ENCODE measurements around the gene BIRC3.

BIRC3 gene

GRCh38 chr11:102300837-102301236 lies 16.4 kb upstream of the BIRC3 start:
- DNase-seq = peak; percentile 69

GRCh38 chr11:102302241-102302640 lies 15.0 kb upstream of the BIRC3 start:
- DNase-seq = no peak

DNA sequence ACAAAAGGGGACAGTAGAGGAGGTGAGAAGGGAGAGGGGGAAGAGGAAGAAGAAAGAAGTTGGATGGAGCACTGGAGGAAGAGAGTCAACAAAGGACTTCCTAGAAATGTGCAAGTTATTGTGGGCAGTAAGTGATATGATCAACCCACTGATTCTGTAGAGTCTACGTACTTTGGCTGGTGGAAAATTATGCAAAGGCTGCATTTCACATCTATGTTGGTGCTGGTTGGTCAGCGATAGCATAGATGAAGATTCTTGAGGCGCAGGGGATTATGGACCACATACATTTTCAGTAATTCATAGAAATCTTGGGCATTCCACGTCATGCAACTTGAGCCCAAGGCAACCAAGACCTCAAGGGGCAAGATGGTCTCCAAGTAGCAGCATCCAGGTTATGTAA lies 12.6 kb upstream of the BIRC3 start:
- no peak for DNase-seq

- DNase-seq = no peak
Measured at GRCh38 chr11:102305352-102306047, 11.8 kb upstream of the BIRC3 start.

- peak; percentile 40 for DNase-seq
Measured at GRCh38 chr11:102306048-102306597, 11.2 kb upstream of the BIRC3 start.

GRCh38 chr11:102306817-102307726 lies 10.2 kb upstream of the BIRC3 start:
- peak; percentile 43 for DNase-seq

GRCh38 chr11:102307727-102308038 lies 9.6 kb upstream of the BIRC3 start:
- DNase-seq = no peak

DNA sequence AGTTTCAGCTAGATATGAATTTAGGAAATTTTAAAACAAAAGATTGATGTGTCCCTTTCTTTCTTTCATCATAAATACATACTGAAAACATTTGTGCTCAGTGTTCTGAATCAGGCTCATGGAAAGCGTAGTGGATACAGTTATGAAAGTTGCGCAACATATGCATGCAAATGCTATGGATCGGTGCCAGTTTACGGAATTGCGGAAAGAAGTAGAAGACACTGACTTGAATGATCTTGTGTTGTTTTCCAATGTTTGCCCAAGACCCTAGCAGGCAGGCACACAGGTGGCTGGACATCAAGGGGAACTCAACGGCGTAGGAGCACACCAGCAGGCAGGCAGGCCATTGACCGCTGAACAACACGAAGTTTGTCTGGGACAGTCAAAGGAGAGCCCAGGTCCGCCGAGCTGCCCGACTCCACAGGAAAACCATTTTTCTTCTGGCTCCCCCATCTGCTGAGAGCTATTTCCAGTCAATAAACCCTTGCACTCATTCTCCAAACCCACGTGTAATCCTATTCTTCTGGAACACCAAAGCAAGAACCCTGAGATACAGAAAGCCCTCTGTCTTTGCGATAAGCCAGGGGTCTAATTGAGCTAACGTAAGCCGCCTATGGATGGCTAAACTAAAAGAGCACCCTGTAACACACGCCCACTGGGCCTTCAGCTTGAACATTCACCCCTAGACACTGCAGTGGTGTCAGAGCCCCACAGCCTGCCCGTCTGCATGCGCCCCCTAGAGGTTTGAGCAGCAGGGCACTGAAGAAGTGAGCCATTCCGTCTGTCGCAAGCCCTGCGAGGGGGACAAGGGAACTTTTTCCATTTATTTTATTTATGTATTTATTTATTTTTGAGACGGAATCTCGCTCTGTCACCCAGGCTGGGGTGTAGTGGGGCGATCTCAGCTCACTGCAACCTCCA lies 7.4 kb upstream of the BIRC3 start:
- no peak for DNase-seq

- DNase-seq = no peak
Measured at GRCh38 chr11:102312667-102313066, 4.6 kb upstream of the BIRC3 start.

DNA sequence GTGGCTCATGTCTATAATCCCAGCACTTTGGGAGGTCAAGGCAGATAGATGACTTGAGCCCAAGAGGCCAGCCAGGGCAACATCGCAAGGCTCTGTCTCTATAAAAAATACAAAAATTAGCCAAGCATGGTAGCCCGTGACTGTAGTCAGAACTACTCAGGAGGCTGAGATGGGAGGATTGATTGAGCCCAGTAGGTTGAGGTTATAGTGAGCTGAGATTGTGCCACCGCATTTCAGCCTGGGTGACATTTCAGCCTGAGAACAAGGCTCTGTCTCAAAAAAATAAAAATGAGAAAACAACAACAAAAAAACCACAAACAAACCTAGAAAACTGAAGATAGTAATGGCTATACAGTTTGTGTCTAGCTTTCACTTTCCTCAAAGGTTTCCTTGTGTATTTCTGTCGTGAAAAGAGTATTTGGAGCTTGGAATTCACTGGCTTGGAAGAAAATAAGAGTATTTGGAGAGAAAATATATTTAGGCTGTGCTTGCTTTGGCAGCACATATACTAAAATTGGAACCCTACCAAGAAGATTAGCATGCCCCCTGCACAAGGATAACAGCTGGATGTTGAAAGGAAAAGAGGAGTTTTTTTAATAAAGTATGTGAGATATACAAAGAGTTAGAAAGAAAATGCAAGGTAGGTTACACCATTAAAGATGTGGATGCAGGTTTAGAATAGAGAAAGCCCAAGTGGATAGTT lies 3.9 kb upstream of the BIRC3 start:
- DNase-seq = no peak

- no peak for DNase-seq
Measured at GRCh38 chr11:102314784-102315183, 2.5 kb upstream of the BIRC3 start.

DNA sequence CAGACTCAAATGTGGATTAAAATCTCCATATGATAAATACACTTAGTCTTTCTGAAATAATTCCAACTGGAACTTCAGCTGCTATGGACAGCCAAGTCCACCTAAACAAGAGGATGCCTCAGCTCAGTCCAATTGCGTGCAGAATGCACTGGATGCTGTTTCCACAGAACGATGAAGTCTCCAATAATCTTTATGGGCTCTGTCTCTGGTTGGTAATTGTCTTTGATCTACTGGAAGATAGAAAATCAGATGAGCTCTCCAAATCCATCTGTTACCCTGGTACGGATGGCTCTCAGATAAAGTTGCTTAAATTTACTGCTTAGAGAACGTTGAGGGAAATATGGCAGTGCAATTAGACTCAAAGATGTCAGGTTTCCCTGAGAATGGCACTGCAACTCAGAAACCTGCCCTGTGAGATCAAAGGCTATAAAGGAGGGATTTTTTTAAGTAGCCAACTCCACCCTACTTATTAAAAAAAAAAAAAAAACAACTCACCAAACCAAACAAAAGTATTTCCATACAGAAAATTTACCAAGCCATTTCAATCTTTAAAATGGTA lies 859 bp upstream of the BIRC3 start:
- DNase-seq = no peak

- no peak for DNase-seq
Measured at GRCh38 chr11:102317768-102318103, 452 bp downstream of the BIRC3 start.

DNA sequence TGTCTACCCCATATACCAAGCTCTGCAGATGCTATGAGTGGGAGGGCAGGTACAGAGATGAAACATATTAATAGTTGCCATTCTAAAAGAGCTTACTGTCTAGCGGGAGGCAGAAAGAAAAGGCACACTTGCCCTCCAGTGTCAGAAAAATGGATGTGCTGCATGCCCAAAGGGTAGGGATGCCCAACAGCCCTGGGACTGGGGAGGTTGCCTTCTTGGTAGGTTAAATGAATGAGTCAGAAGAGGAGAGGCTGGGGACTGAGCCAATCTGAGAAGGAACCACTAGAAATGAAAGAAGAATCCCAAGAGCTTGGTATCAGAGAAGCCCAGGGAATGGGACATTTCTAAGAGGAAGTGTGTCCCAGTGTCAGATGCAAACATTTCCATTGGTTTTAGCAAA lies 1.2 kb downstream of the BIRC3 start:
- DNase-seq = peak; percentile 60

DNA sequence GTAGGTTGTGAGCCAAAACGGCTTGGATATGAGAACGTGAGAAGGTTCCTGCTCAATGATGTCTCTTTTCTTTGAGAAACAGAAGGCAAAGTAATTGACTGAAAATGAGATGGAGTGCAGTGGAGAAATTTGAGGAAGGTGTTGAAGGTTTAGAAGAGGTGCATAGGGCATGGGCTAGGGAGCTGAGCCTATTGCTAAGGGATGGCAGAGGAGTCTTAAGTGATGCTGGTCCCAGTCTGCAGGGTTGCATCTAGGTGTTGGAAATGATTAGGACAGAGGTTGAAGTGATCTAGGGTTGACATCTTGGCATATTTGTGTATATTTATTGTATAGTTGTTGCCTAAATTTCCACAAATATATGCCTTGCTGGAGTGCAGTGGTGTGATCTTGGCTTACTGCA lies 2.3 kb downstream of the BIRC3 start:
- DNase-seq = no peak

DNA sequence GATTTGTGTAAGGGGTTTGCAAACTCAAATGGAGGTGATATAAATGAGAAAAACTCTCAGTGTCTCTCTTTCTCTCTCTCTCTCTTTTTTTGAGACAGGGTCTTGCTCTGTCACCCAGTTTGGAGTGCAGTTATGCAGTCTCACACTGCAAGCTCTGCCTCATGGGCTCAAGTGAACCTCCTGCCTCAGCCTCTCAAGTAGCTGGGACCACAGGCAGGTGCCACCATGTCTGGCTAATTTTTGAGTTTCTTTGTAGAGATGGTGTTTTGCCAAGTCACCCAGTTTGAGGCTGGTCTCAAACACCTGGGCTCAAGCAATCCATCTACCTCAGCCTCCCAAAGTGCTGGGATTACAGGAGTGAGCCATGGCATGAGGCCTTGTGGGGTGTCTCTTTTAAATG lies 2.9 kb downstream of the BIRC3 start:
- no peak for DNase-seq

DNA sequence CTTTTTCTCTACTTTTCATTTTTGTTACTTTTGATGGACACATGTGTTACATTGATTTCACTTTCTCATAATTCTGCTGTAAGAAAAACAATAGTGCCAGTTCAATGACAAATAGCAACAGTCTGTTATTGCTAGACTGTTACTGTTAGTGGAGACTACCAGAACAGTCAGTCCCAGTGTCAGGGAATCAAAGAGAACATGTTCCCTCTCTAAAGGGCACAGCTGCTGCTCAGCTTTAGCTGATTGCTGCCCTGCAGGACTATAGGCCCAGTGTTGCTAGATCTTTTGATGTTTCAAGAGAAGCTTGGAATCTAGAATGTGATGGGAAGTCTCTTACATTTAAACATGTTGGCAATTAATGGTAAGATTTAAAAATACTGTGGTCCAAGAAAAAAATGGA lies 3.4 kb downstream of the BIRC3 start:
- no peak for DNase-seq

DNA sequence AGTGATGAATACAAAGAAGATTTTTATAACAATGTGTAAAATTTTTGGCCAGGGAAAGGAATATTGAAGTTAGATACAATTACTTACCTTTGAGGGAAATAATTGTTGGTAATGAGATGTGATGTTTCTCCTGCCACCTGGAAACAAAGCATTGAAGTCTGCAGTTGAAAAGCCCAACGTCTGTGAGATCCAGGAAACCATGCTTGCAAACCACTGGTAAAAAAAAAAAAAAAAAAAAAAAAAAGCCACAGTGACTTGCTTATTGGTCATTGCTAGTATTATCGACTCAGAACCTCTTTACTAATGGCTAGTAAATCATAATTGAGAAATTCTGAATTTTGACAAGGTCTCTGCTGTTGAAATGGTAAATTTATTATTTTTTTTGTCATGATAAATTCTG lies 5.3 kb downstream of the BIRC3 start:
- DNase-seq = no peak

DNA sequence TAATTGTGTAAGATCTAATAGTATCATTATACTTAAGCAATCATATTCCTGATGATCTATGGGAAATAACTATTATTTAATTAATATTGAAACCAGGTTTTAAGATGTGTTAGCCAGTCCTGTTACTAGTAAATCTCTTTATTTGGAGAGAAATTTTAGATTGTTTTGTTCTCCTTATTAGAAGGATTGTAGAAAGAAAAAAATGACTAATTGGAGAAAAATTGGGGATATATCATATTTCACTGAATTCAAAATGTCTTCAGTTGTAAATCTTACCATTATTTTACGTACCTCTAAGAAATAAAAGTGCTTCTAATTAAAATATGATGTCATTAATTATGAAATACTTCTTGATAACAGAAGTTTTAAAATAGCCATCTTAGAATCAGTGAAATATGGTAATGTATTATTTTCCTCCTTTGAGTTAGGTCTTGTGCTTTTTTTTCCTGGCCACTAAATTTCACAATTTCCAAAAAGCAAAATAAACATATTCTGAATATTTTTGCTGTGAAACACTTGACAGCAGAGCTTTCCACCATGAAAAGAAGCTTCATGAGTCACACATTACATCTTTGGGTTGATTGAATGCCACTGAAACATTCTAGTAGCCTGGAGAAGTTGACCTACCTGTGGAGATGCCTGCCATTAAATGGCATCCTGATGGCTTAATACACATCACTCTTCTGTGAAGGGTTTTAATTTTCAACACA lies 6.4 kb downstream of the BIRC3 start:
- DNase-seq = no peak

GRCh38 chr11:102325088-102325487 lies 7.8 kb downstream of the BIRC3 start:
- no peak for DNase-seq

DNA sequence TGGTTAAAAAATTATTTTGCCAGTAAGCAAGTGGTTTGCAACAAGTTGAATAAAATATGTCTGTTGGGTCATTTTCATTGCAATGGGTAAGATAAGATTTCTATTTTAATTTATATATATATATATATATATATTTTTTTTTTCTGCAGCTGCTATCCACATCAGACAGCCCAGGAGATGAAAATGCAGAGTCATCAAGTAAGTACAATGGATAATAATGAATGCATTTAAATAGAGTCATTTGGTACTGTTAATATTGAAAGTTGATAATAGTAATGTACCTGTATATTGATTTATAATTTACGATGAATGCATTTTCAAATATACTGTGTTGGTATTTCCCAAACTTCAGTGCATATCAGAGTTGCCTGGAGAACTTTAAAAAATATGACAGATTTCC lies 11.5 kb downstream of the BIRC3 start:
- no peak for DNase-seq

- DNase-seq = no peak
Measured at GRCh38 chr11:102330231-102330630, 12.9 kb downstream of the BIRC3 start.
